ENCODE results near the gene SEPTIN11.

Gene SEPTIN11

DNA sequence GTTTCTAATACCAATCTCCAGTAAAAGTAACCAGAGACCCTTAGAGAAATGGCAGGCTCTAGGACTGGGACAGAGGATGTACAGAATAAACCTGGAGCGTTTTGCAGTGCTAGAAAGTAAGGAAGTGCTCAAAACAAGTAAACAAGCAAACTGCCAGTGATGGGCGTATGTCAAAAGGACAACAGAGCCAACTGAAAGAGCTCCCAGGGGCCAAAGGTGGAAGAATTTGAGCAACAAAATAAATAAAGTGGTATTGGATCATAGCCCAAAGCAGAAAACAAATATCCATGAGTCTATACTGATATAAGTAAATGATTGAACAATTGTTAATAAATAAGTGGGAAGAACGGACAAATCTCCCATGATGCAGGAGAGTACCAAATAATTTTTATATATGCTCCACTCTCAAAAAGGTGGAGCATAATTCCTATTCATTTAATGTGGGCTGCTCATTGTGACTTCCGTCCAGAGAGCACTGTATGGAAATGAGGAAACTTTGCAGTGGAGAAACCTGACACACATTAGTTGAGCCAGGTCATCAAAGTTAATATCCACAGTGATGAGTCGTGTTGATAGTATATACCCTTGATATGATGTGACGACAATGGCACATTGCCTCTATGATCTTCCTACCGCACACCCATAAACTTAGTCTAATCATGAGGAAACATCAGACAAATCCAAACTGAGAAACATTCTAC, 17.8 kb upstream of the SEPTIN11 start:
- no peak overlapping the region for H3K27ac ChIP-seq (ENCODE audit: low read depth, low read length)
- H3K36me3 ChIP-seq (ENCODE audit: control insufficient read depth, insufficient read depth, low read length), result no peaks in the 10 kb centered on the region
- H3K4me3 ChIP-seq (ENCODE audit: low read depth, low read length), result no peak overlapping the region

DNA sequence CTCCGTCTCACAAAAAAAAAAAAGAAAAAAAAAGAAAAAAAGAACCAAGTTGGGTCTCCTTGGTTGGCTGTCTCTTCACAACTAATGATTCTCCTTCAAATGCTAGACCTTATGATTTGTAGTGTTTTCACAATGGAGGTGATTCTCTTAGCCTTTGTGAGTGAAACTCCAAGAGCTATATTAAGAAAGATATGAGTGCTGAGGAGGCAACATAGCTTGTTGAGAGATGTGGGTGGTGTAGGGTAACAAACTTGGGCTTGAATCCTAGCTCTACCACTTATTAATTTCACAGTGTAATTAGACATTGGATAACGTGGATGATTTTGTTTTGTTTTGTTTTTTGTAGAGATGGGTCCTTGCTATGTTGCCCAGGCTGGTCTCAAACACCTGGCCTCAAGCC, 10.4 kb upstream of the SEPTIN11 start:
- H3K9ac ChIP-seq (ENCODE audit: low read depth, low read length), result no peak overlapping the region
- no peaks in the 10 kb centered on the region for H3K4me1 ChIP-seq (ENCODE audit: control insufficient read depth, insufficient read depth, low read length)
- H3K9me3 ChIP-seq (ENCODE audit: control insufficient read depth, insufficient read depth, low read length), result no peaks in the 10 kb centered on the region
- no peak overlapping the region for H3K4me3 ChIP-seq (ENCODE audit: low read depth, low read length)
- no peaks in the 10 kb centered on the region for H3K27me3 ChIP-seq (ENCODE audit: control insufficient read depth, insufficient read depth, low read length)
- H3K36me3 ChIP-seq (ENCODE audit: control insufficient read depth, insufficient read depth, low read length), result no peaks in the 10 kb centered on the region
- H3K27ac ChIP-seq (ENCODE audit: low read depth, low read length), result no peak overlapping the region

More for the DNA sequence above, 17.8 kb upstream of the SEPTIN11 start:
- Histone ChIP-seq H3K4me1 (ENCODE audit: control insufficient read depth, insufficient read depth, low read length) (no peaks in the 10 kb centered on the region), H3K9me3 (ENCODE audit: control insufficient read depth, insufficient read depth, low read length) (no peaks in the 10 kb centered on the region), H3K9ac (ENCODE audit: low read depth, low read length) (no peak overlapping the region), H3K27me3 (ENCODE audit: control insufficient read depth, insufficient read depth, low read length) (no peaks in the 10 kb centered on the region)

GRCh38 chr4:76943129-76943620, 6.4 kb upstream of the SEPTIN11 start:
- Histone ChIP-seq H3K27ac (ENCODE audit: low read depth, low read length) (no peak overlapping the region), H3K36me3 (ENCODE audit: control insufficient read depth, insufficient read depth, low read length) (no peaks in the 10 kb centered on the region), H3K4me1 (ENCODE audit: control insufficient read depth, insufficient read depth, low read length) (no peaks in the 10 kb centered on the region), H3K27me3 (ENCODE audit: control insufficient read depth, insufficient read depth, low read length) (peaks cover 8% of the 10 kb centered on the region), H3K4me3 (ENCODE audit: low read depth, low read length) (no peak overlapping the region), H3K9ac (ENCODE audit: low read depth, low read length) (no peak overlapping the region), H3K9me3 (ENCODE audit: control insufficient read depth, insufficient read depth, low read length) (no peaks in the 10 kb centered on the region)

- no peaks in the 10 kb centered on the region for H3K36me3 ChIP-seq (ENCODE audit: control insufficient read depth, insufficient read depth, low read length)
- H3K9ac ChIP-seq (ENCODE audit: low read depth, low read length), result no peak overlapping the region
- H3K4me3 ChIP-seq (ENCODE audit: low read depth, low read length), result no peak overlapping the region
- no peaks in the 10 kb centered on the region for H3K9me3 ChIP-seq (ENCODE audit: control insufficient read depth, insufficient read depth, low read length)
- no peak overlapping the region for H3K27ac ChIP-seq (ENCODE audit: low read depth, low read length)
- no peaks in the 10 kb centered on the region for H3K4me1 ChIP-seq (ENCODE audit: control insufficient read depth, insufficient read depth, low read length)
- peaks cover 13% of the 10 kb centered on the region for H3K27me3 ChIP-seq (ENCODE audit: control insufficient read depth, insufficient read depth, low read length)
These were observed 5.8 kb upstream of the SEPTIN11 start for GRCh38 chr4:76943790-76944189.

DNA sequence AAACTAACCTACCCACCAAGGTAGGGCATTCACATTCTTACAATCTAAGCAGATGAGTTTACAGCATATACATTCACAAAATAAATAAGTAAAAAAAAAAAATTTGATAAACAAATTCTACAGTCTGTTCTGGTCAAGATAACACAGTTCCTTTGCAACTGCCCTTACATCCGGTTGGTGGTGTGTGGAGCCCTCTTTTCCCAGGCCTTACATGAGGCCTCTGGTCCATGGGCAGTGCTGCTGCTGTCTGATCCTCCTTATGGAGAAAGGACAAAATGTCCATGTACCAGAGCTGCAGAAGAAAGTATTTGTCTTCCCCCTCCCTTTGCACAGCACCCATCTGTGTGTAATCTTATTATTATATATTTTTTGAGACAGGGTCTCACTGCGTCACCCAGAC, 2.2 kb upstream of the SEPTIN11 start:
- H3K36me3 ChIP-seq (ENCODE audit: control insufficient read depth, insufficient read depth, low read length), result no peaks in the 10 kb centered on the region
- no peaks in the 10 kb centered on the region for H3K9me3 ChIP-seq (ENCODE audit: control insufficient read depth, insufficient read depth, low read length)
- peaks cover 8% of the 10 kb centered on the region; the same call in 1 of the 2 replicates for H3K4me1 ChIP-seq (ENCODE audit: control insufficient read depth, insufficient read depth, low read length)
- H3K27me3 ChIP-seq (ENCODE audit: control insufficient read depth, insufficient read depth, low read length), result peaks cover 22% of the 10 kb centered on the region
- no peak overlapping the region for H3K27ac ChIP-seq (ENCODE audit: low read depth, low read length)
- H3K9ac ChIP-seq (ENCODE audit: low read depth, low read length), result no peak overlapping the region
- no peak overlapping the region for H3K4me3 ChIP-seq (ENCODE audit: low read depth, low read length)

DNA sequence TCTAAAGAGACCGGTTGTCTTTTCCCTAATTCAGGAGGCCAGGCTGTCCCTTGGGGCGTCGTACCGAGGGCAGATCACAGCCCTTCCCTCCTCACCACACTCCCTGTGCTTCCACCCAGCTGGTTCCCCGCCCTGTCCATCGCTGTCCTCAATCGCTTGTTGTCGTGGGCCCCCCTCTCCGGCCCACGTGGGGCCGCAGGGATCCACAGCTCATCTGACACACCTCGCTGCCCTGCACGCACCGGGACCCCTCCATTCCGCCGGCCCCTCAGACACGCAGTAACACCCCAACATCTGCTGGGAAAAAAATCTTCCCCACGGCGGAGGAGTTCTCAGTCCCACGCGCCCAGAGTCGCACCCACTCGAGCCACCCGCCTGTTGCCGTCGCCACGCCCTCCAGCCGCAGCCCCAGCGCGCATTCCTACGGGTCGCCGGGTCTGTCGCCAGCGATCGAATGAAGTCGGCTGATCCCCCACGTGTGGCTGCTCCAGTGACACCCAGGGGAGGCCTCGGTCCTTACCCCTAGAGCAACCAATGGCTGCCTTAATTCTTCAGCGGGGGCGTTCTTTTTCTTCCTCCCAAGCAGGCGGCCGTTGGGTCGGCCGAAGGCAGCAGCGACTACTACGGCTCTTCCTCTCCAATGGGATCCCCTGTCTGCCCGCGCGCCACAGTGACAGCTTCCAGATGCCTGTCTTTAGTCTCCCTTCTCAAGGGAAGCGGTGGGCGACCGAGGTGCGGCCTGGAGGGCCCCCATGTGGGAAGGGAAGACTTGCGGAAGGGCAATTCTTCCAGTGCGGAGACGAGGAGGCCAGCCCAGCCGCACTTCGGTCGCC, 893 bp upstream of the SEPTIN11 start:
- Histone ChIP-seq H3K36me3 (ENCODE audit: control insufficient read depth, insufficient read depth, low read length) (no peaks in the 10 kb centered on the region), H3K9ac (ENCODE audit: low read depth, low read length) (peak overlapping the region; percentile 36; the same call in 1 of the 2 replicates), H3K4me1 (ENCODE audit: control insufficient read depth, insufficient read depth, low read length) (peaks cover 14% of the 10 kb centered on the region; the same call in 1 of the 2 replicates), H3K27ac (ENCODE audit: low read depth, low read length) (peak overlapping the region; percentile 78), H3K27me3 (ENCODE audit: control insufficient read depth, insufficient read depth, low read length) (peaks cover 22% of the 10 kb centered on the region), H3K9me3 (ENCODE audit: control insufficient read depth, insufficient read depth, low read length) (no peaks in the 10 kb centered on the region), H3K4me3 (ENCODE audit: low read depth, low read length) (peak overlapping the region; percentile 85)

DNA sequence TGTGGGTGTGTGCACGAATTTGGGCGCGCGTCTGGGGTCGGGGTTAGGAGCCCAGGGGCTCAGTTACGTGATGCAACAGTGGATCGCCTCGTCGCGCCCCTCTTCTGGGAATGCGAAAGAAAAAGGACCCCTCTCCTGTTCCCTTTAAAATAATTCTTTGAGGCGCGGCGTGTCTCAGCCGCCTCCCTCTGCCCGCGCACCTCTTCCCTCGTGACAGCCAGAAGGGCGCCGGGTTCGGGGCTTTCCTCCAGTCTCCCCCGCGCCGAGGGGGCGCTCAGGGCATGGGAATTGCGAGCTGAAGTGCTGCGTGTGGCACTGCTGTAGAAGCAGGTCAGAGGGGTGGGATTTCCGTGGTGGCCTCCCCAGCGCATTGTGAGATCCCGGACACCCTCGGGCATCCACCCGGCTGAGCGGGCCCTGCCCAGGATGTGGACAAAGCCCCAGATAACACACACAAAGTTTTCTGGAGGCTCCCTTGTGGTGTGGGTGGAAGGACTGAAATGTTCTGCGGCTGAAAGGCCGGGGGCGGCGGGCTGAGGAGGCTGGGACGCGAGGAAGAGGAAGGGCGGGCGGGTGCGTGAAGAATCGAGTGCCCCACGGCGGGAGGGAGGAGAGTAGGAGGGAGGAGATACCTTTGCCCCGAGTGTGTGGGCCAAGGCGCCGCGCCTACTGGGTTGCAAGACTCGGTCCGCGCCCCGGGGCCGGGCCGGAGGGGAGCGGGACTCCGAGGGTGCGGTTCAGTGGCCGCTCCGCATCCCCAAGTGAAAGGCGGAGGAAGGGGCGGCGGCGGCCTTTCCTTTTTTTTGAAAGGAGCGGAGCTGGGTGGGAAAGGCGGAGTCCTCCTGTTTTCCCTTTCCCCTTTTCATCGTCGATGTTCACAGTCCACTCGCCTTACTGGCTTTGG, 752 bp downstream of the SEPTIN11 start:
- Histone ChIP-seq H3K27ac (ENCODE audit: low read depth, low read length) (peak overlapping the region; percentile 57), H3K36me3 (ENCODE audit: control insufficient read depth, insufficient read depth, low read length) (no peaks in the 10 kb centered on the region), H3K27me3 (ENCODE audit: control insufficient read depth, insufficient read depth, low read length) (peaks cover 22% of the 10 kb centered on the region), H3K4me3 (ENCODE audit: low read depth, low read length) (peak overlapping the region; percentile 85), H3K4me1 (ENCODE audit: control insufficient read depth, insufficient read depth, low read length) (peaks cover 21% of the 10 kb centered on the region; the same call in 1 of the 2 replicates), H3K9ac (ENCODE audit: low read depth, low read length) (peak overlapping the region; percentile 63), H3K9me3 (ENCODE audit: control insufficient read depth, insufficient read depth, low read length) (no peaks in the 10 kb centered on the region)

DNA sequence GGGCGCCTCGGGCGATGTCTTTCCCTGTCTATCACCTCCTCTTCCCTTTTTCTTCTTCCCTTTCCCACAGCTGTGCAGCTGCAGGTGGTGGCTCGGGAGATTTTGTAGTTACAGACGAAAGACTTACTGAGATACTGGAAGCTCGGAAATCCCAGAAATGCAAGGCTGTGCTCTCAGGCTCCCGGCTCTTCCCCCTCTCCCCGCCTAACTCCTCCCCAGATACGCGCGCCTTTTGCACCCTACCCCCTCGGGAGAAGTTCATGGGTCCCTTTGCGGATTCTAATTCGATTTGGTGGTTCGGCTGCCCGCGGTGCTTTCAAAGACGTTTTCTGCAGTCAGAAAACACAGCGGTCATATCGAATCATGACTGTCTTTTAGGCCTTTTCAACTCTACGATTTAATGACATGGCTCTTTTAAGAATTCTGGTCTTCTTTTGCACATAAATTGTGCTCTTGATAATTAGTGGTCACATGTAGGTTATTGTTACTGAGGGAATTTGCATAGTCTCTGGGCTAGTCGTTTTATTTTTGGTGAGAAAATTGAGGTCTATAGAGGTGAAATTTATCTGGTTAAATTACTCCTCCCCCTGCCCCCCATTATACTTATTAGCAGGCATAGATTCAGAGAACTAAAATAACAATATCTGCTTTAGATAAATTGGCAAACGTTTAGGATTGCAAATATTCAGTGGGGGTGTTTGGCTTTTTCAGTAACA, 1.6 kb downstream of the SEPTIN11 start:
- no peaks in the 10 kb centered on the region for H3K9me3 ChIP-seq (ENCODE audit: control insufficient read depth, insufficient read depth, low read length)
- H3K36me3 ChIP-seq (ENCODE audit: control insufficient read depth, insufficient read depth, low read length), result no peaks in the 10 kb centered on the region
- H3K9ac ChIP-seq (ENCODE audit: low read depth, low read length), result peak overlapping the region; percentile 63; the same call in 1 of the 2 replicates
- H3K4me1 ChIP-seq (ENCODE audit: control insufficient read depth, insufficient read depth, low read length), result peaks cover 21% of the 10 kb centered on the region; the same call in 1 of the 2 replicates
- peaks cover 22% of the 10 kb centered on the region for H3K27me3 ChIP-seq (ENCODE audit: control insufficient read depth, insufficient read depth, low read length)
- H3K27ac ChIP-seq (ENCODE audit: low read depth, low read length), result peak overlapping the region; percentile 47
- H3K4me3 ChIP-seq (ENCODE audit: low read depth, low read length), result peak overlapping the region; percentile 85

DNA sequence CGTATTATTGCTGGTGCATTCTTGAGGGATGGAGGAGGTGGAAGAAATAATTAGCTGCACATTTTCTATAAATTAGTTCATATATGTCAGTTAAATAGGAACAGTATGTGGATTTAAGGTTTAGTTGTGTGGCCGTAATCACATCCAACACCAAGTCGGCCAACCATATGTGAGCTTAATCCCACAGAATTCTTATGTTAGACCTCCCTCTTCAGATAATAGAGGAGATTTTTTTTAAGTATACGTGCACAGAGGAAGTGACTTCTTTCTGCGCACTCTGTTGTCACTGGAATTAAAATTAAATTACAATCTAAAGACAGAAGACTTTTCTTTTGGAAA, 2.1 kb downstream of the SEPTIN11 start:
- Histone ChIP-seq H3K4me3 (ENCODE audit: low read depth, low read length) (peak overlapping the region; percentile 85), H3K36me3 (ENCODE audit: control insufficient read depth, insufficient read depth, low read length) (no peaks in the 10 kb centered on the region), H3K27me3 (ENCODE audit: control insufficient read depth, insufficient read depth, low read length) (peaks cover 22% of the 10 kb centered on the region), H3K9ac (ENCODE audit: low read depth, low read length) (no peak overlapping the region), H3K9me3 (ENCODE audit: control insufficient read depth, insufficient read depth, low read length) (no peaks in the 10 kb centered on the region), H3K4me1 (ENCODE audit: control insufficient read depth, insufficient read depth, low read length) (peaks cover 21% of the 10 kb centered on the region; the same call in 1 of the 2 replicates), H3K27ac (ENCODE audit: low read depth, low read length) (no peak overlapping the region)

DNA sequence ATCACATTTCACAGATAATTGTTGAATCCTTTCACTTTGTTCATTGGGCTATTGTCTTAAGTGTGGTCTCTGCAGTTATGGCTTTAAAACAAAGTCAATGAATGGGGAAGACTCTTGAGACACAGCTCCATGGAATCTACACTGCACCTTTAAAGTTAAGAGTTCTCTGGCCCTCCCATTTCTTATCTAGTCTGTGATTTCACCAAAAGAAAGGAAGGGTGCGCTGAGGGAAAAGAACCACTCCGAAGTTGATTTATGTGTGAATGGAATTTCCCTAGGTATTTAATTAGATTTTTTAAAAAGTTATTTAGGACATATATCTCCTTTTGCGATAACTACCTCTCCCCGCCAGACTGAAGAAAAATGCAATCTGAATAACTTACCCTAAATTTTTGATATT, 2.5 kb downstream of the SEPTIN11 start:
- no peak overlapping the region for H3K27ac ChIP-seq (ENCODE audit: low read depth, low read length)
- H3K4me1 ChIP-seq (ENCODE audit: control insufficient read depth, insufficient read depth, low read length), result peaks cover 21% of the 10 kb centered on the region; the same call in 1 of the 2 replicates
- no peaks in the 10 kb centered on the region for H3K9me3 ChIP-seq (ENCODE audit: control insufficient read depth, insufficient read depth, low read length)
- H3K36me3 ChIP-seq (ENCODE audit: control insufficient read depth, insufficient read depth, low read length), result no peaks in the 10 kb centered on the region
- H3K27me3 ChIP-seq (ENCODE audit: control insufficient read depth, insufficient read depth, low read length), result peaks cover 22% of the 10 kb centered on the region
- H3K9ac ChIP-seq (ENCODE audit: low read depth, low read length), result no peak overlapping the region
- H3K4me3 ChIP-seq (ENCODE audit: low read depth, low read length), result peak overlapping the region; percentile 85
